NT2/D1 (cell line): ENCODE measurements around the gene P2RX6.
A peak's percentile ranks its signal among the peaks of the same experiment; 100 is the strongest.
"Not testable (repeated sequence)": the region's sequence is repeated elsewhere in the genome, so short reads cannot be mapped to it uniquely, and the experiment has no call there.

Experiments
- DNase-seq: peaks from one replicate; pipeline ENCODE4 v3.0.0-alpha.2; 2011; ENCODE audit warnings: low read depth, low spot score
- H3K27me3 ChIP-seq: 2 replicates; pipeline ENCODE4 v1.6.0; 2011; ENCODE audit warnings: mild to moderate bottlenecking; ENCODE audit not compliant: insufficient read length, insufficient read depth
- H3K36me3 ChIP-seq: 2 replicates; pipeline ENCODE4 v1.6.1; 2011; ENCODE audit warnings: mild to moderate bottlenecking, low read length, mixed read lengths; ENCODE audit not compliant: insufficient read depth, insufficient read length
- H3K4me1 ChIP-seq: 2 replicates; pipeline ENCODE4 v1.5.1; 2011; ENCODE audit not compliant: insufficient read depth, insufficient read length
- H3K4me3 ChIP-seq: 2 replicates; pipeline ENCODE4 v1.5.1; 2011; ENCODE audit warnings: low read depth; ENCODE audit not compliant: insufficient read length
- H3K9ac ChIP-seq: 2 replicates; pipeline ENCODE4 v1.6.0; 2011; ENCODE audit warnings: low read depth; ENCODE audit not compliant: insufficient read length
- H3K9me3 ChIP-seq: 2 replicates; pipeline ENCODE4 v1.5.1; 2011; ENCODE audit warnings: mild to moderate bottlenecking, low read length; ENCODE audit not compliant: insufficient read depth
- SUZ12 ChIP-seq: IDR thresholded peaks from 2 replicates; pipeline ENCODE4 v1.6.1; 2011; ENCODE audit not compliant: insufficient read length, insufficient read depth; ENCODE audit errors: extremely low read depth
- YY1 ChIP-seq: IDR thresholded peaks from 2 replicates; pipeline ENCODE4 v1.6.1; 2011; ENCODE audit not compliant: insufficient read length, insufficient read depth
- ZNF274 ChIP-seq: IDR thresholded peaks from 2 replicates; pipeline ENCODE4 v1.6.1; 2011; ENCODE audit warnings: mild to moderate bottlenecking, low read depth, low read length

Gene P2RX6

GRCh38 chr22:21014726-21015465 lies at the start of gene P2RX6:
TSS of gene P2RX6 (plus strand) at chr22:21015165. CDS start at chr22:21015175, 10 bp downstream.
- Histone ChIP-seq H3K4me1 (peaks cover 6% of the 10 kb centered on the region), H3K9me3 (no peaks in the 10 kb centered on the region; the same call in 1 of the 2 replicates), H3K27me3 (peaks cover 7% of the 10 kb centered on the region), H3K36me3 (no peaks in the 10 kb centered on the region), H3K9ac (peak within 1 kb of the TSS; percentile 79), H3K4me3 (peak within 1 kb of the TSS; percentile 62)
- peak; percentile 13 for DNase-seq
- TF ChIP-seq YY1 (no peak), ZNF274 (no peak), SUZ12 (no peak)

GRCh38 chr22:20965888-20966855 lies 48.8 kb upstream of the P2RX6 start:
- Histone ChIP-seq H3K27me3 (peaks cover 66% of the 10 kb centered on the region), H3K9me3 (no peaks in the 10 kb centered on the region), H3K4me1 (peaks cover 17% of the 10 kb centered on the region), H3K4me3 (no peak overlapping the region), H3K9ac (no peak overlapping the region), H3K36me3 (no peaks in the 10 kb centered on the region)
- no peak for TF ChIP-seq ZNF274
- TF ChIP-seq YY1 = no peak
- no peak for TF ChIP-seq SUZ12
- DNase-seq = no peak

- TF ChIP-seq SUZ12 (no peak), YY1 (no peak), ZNF274 (no peak)
- peaks cover 21% of the 10 kb centered on the region for H3K4me1 ChIP-seq
- H3K36me3 ChIP-seq = no peaks in the 10 kb centered on the region
- no peak for DNase-seq
- H3K9ac ChIP-seq = no peak within 1 kb of the TSS
- H3K9me3 ChIP-seq = no peaks in the 10 kb centered on the region
- H3K27me3 ChIP-seq = peaks cover 66% of the 10 kb centered on the region
- H3K4me3 ChIP-seq = no peak within 1 kb of the TSS
Observed at GRCh38 chr22:20966883-20967696, 47.9 kb upstream of the P2RX6 start, which contains the start of gene AIFM3. TSS of gene AIFM3 (plus strand) at chr22:20967255. CDS start at chr22:20967945, 690 bp downstream.

GRCh38 chr22:20967697-20968211 lies 47.2 kb upstream of the P2RX6 start:
- no peak for DNase-seq
- Histone ChIP-seq H3K9ac (no peak overlapping the region), H3K27me3 (peaks cover 61% of the 10 kb centered on the region)

GRCh38 chr22:20968281-20968977 lies 46.5 kb upstream of the P2RX6 start:
- no peak for TF ChIP-seq ZNF274
- TF ChIP-seq YY1 = no peak
- no peak for TF ChIP-seq SUZ12
- no peak for DNase-seq
- Histone ChIP-seq H3K4me3 (no peak overlapping the region), H3K9ac (no peak overlapping the region), H3K9me3 (no peaks in the 10 kb centered on the region), H3K4me1 (peaks cover 21% of the 10 kb centered on the region), H3K27me3 (peaks cover 55% of the 10 kb centered on the region), H3K36me3 (no peaks in the 10 kb centered on the region)

More at GRCh38 chr22:20967697-20968211, 47.2 kb upstream of the P2RX6 start:
- H3K9me3 ChIP-seq = no peaks in the 10 kb centered on the region
- H3K36me3 ChIP-seq = no peaks in the 10 kb centered on the region
- H3K4me1 ChIP-seq = peaks cover 21% of the 10 kb centered on the region
- H3K4me3 ChIP-seq = no peak overlapping the region
- TF ChIP-seq SUZ12 = no peak
- TF ChIP-seq ZNF274 = no peak
- no peak for TF ChIP-seq YY1

- Histone ChIP-seq H3K27me3 (peaks cover 29% of the 10 kb centered on the region), H3K4me3 (no peak overlapping the region), H3K4me1 (peaks cover 22% of the 10 kb centered on the region), H3K36me3 (no peaks in the 10 kb centered on the region), H3K9ac (no peak overlapping the region), H3K9me3 (no peaks in the 10 kb centered on the region)
- no peak for DNase-seq
- TF ChIP-seq ZNF274 = no peak
- TF ChIP-seq YY1 = no peak
- no peak for TF ChIP-seq SUZ12
Observed at GRCh38 chr22:20970939-20971657, 43.9 kb upstream of the P2RX6 start.

- not testable (repeated sequence) for H3K36me3 ChIP-seq, DNase-seq, H3K4me3 ChIP-seq, H3K9me3 ChIP-seq, H3K9ac ChIP-seq
- peaks cover 20% of the 10 kb centered on the region for H3K4me1 ChIP-seq
- peaks cover 19% of the 10 kb centered on the region for H3K27me3 ChIP-seq
Observed at GRCh38 chr22:20972014-20972694, 42.8 kb upstream of the P2RX6 start.
